Gastroesophageal sphincter (tissue), 3 donors: ENCODE data around the gene RMDN2.

Experiments
- CTCF ChIP-seq, 4 experiments: fragments of 200-600 bp in 2 of 4; fragments of 450-650 bp in 2 of 4; sonication (generic) in 1 of 4; IDR thresholded peaks; one replicate each; pipeline ENCODE4 v1.5.1; 2017 to 2019; ENCODE audit warnings: antibody characterized with exemption in 4 of 4, mild to moderate bottlenecking in 2 of 4, moderate library complexity in 2 of 4
- EP300 ChIP-seq: sonication (generic); formaldehyde crosslinking; IDR thresholded peaks from one replicate; pipeline ENCODE4 v1.6.1; 2017; ENCODE audit warnings: antibody characterized with exemption, mild to moderate bottlenecking
- POLR2A ChIP-seq, 2 donors: fragments of 450-650 bp; IDR thresholded peaks; one replicate each; pipeline ENCODE4 v1.6.1; 2017; ENCODE audit warnings: antibody characterized with exemption in 2 of 2, mild to moderate bottlenecking in 2 of 2, moderate library complexity in 1 of 2

GRCh38 chr2:37894601-37895000 lies 30.5 kb upstream of the RMDN2 start:
- no peak for TF ChIP-seq EP300
- no peak for TF ChIP-seq CTCF (IDR thresholded peaks at IDR 0.05)
- TF ChIP-seq POLR2A (IDR thresholded peaks at IDR 0.05), result no peak
